HepG2 (cell line): ENCODE data around the gene CCRL2. TPM values are rescaled to one million over a fixed set of nuclear protein-coding genes. Genes with fewer than 3 reads are reported as not detected.

ENCODE experiments used
- ATAC-seq: fragments of 200-7000 bp; cut with Tn5 transposase; 3 replicates; pipeline ENCODE4 v1.9.1; 2020; ENCODE audit warnings: mild to moderate bottlenecking, moderate library complexity
- BruUV-seq: library from RNA; stranded (reverse); fragments of 400-500 nt; replicated peaks from 2 replicates; lab custom pipeline; 2021; lab: Mats Ljungman, UMichigan
- CTCF ChIA-PET: fragments of 300-600 bp; formaldehyde crosslinking; extraction: SDS; loops from one replicate; lab custom pipeline; 2021; ENCODE audit warnings: low total read pairs, inconsistent platforms, low intra/inter-chr PET ratio; lab: Yijun Ruan, JAX
- POLR2A ChIA-PET: fragments of 350-600 bp; sonication (Branson Sonifier 250); formaldehyde crosslinking; loops from one replicate; lab custom pipeline; 2020; ENCODE audit warnings: antibody characterized with exemption, inconsistent platforms; lab: Yijun Ruan, JAX
- DNase-seq: peaks from one replicate; pipeline ENCODE4 v3.0.0-alpha.2; 2015; ENCODE audit warnings: low spot score
- FAIRE-seq: peaks from 3 replicates; lab custom pipeline; 2011; peaks lifted over from hg19 to GRCh38; lab: Jason Lieb, UNC
- H2AFZ ChIP-seq: one replicate; pipeline ENCODE4 v1.6.1; 2011; ENCODE audit warnings: low read length, inconsistent platforms
- H3K27ac ChIP-seq: fragments of 300-600 bp; 3 replicates; pipeline ENCODE4 v1.8.0; 2011; ENCODE audit warnings: mixed run types, mild to moderate bottlenecking, mixed read lengths, low read length, inconsistent platforms; ENCODE audit not compliant: insufficient read depth; ENCODE audit errors: extremely low read length
- H3K27me3 ChIP-seq, 2 experiments: fragments of 200-600 bp in 1 of 2; 2 replicates in 1 of 2; 3 replicates in 1 of 2; pipeline versions ENCODE4 v1.6.0 to v1.8.0; 2011; ENCODE audit warnings: low read length in 2 of 2, mild to moderate bottlenecking in 2 of 2, moderate library complexity in 2 of 2, inconsistent platforms in 1 of 2; ENCODE audit not compliant: insufficient read depth in 2 of 2, control insufficient read depth in 1 of 2
- H3K36me3 ChIP-seq, 2 experiments: fragments of 200-600 bp in 1 of 2; replicated peaks in 1 of 2; 2 replicates in 1 of 2; 3 replicates in 1 of 2; pipeline versions ENCODE4 v1.5.1 to v1.8.0; 2011; ENCODE audit warnings: low read length in 2 of 2, inconsistent platforms in 1 of 2; ENCODE audit not compliant: insufficient read depth in 2 of 2, control insufficient read depth in 1 of 2
- H3K4me1 ChIP-seq: 2 replicates; pipeline ENCODE4 v1.5.1; 2012; ENCODE audit warnings: low read length, inconsistent platforms; ENCODE audit not compliant: insufficient read depth
- H3K4me2 ChIP-seq: 2 replicates; pipeline ENCODE4 v1.6.0; 2011; ENCODE audit warnings: low read depth, low read length, inconsistent platforms
- H3K4me3 ChIP-seq, 3 experiments: fragments of 200-600 bp in 1 of 3; sonication (generic), shearing (Covaris generic) in 1 of 3; replicated peaks in 1 of 3; 2 replicates each; pipeline ENCODE4 v1.5.1; 2011 to 2016; ENCODE audit warnings: low read length in 3 of 3, inconsistent platforms in 2 of 3, low read depth in 2 of 3, mild to moderate bottlenecking in 2 of 3, control low read depth in 1 of 3, mixed read lengths in 1 of 3; ENCODE audit not compliant: insufficient read depth in 1 of 3
- H3K79me2 ChIP-seq: one replicate; pipeline ENCODE4 v1.6.1; 2011; ENCODE audit warnings: low read length, inconsistent platforms; ENCODE audit not compliant: insufficient read depth
- H3K9ac ChIP-seq: 2 replicates; pipeline ENCODE4 v1.6.0; 2011; ENCODE audit warnings: mild to moderate bottlenecking, low read depth, low read length, inconsistent platforms; ENCODE audit not compliant: insufficient read depth
- H3K9me3 ChIP-seq: 2 replicates; pipeline ENCODE4 v1.5.1; 2012; ENCODE audit warnings: mild to moderate bottlenecking, low read length
- H4K20me1 ChIP-seq: 2 replicates; pipeline ENCODE4 v1.6.0; 2011; ENCODE audit warnings: inconsistent platforms, mild to moderate bottlenecking, low read length, moderate library complexity; ENCODE audit not compliant: insufficient read depth
- CBX2 ChIP-seq, 2 experiments: fragments of 200-600 bp in 1 of 2; sonication (generic); formaldehyde crosslinking in 1 of 2; IDR thresholded peaks; 2 replicates each; pipeline versions ENCODE4 v1.7.0 to v1.8.1; 2018 to 2022; ENCODE audit warnings: low read depth in 2 of 2, low read length in 1 of 2, mild to moderate bottlenecking in 1 of 2, missing genetic modification reagents in 1 of 2
- DPF2 ChIP-seq: sonication (generic); formaldehyde crosslinking; IDR thresholded peaks from 2 replicates; pipeline ENCODE4 v1.4.0; 2020; ENCODE audit warnings: mild to moderate bottlenecking, low read depth, missing genetic modification reagents, borderline replicate concordance
- FLYWCH1 ChIP-seq: sonication (generic); formaldehyde crosslinking; IDR thresholded peaks from 2 replicates; pipeline ENCODE4 v1.8.1; 2023; ENCODE audit warnings: mild to moderate bottlenecking, missing genetic modification reagents
- SMC3 ChIP-seq: IDR thresholded peaks from 2 replicates; pipeline ENCODE4 v1.6.1; 2011; ENCODE audit warnings: low read length, improper control_type of control experiment
- STAG1 ChIP-seq: sonication (generic); formaldehyde crosslinking; IDR thresholded peaks from 2 replicates; pipeline ENCODE4 v1.4.0; 2020; ENCODE audit warnings: missing genetic modification reagents
- TEAD3 ChIP-seq: optimal IDR thresholded peaks from 2 replicates; pipeline ENCODE3; 2016; ENCODE audit warnings: borderline replicate concordance
- XBP1 ChIP-seq: sonication (generic); formaldehyde crosslinking; IDR thresholded peaks from 2 replicates; pipeline ENCODE4 v1.5.0; 2020; ENCODE audit warnings: missing genetic modification reagents
- ZBTB21 ChIP-seq: sonication (generic); formaldehyde crosslinking; IDR thresholded peaks from 2 replicates; pipeline ENCODE4 v1.4.0; 2020; ENCODE audit warnings: missing genetic modification reagents
- ZFP36L2 ChIP-seq: sonication (generic); formaldehyde crosslinking; IDR thresholded peaks from 2 replicates; pipeline ENCODE4 v1.4.0; 2020; ENCODE audit warnings: missing genetic modification reagents
- ZNF354B ChIP-seq: sonication (generic); formaldehyde crosslinking; IDR thresholded peaks from 2 replicates; pipeline ENCODE4 v1.8.0; 2022; ENCODE audit warnings: mild to moderate bottlenecking, missing genetic modification reagents
- ZNF780A ChIP-seq: sonication (generic); formaldehyde crosslinking; IDR thresholded peaks from 2 replicates; pipeline ENCODE4 v1.8.0; 2022; ENCODE audit warnings: mild to moderate bottlenecking, missing genetic modification reagents, moderate library complexity
- ZNF879 ChIP-seq: sonication (generic); formaldehyde crosslinking; IDR thresholded peaks from 2 replicates; pipeline ENCODE4 v1.8.1; 2023; ENCODE audit warnings: missing genetic modification reagents
- WGBS: methylation state at CpG from one replicate; pipeline ENCODE4 v1.1.6; 2017; ENCODE audit warnings: low lambda C conversion rate; 5-methylcytosine and 5-hydroxymethylcytosine counted together
- in situ Hi-C: cut with HindIII; loops from 2 replicates; pipeline ENCODE4 v1.10.0; 2017; ENCODE audit warnings: low pct_unique_long_range_greater_than_20kb; ENCODE audit not compliant: extremely low pct_ligation_motif_present
- intact Hi-C: fragments of 100-400 bp; cut with micrococcal nuclease; formaldehyde crosslinking; loops from one replicate; pipeline ENCODE4 v1.10.0; 2022; ENCODE audit not compliant: unreplicated experiment
- polyA plus RNA-seq, 8 experiments: library from polyadenylated mRNA; depleted of rRNA in 3 of 8; stranded (reverse) in 7 of 8; unstranded in 1 of 8; fragments of >200 nt; fragmentation: Illumina TruSeq in 4 of 8; extraction: Trizol in 4 of 8; gene quantifications; 2 replicates each; pipeline versions ENCODE4 v1.2.1 to v1.2.3, GENCODE V29; 2011 to 2016; ENCODE audit warnings: low read depth in 4 of 8, missing spikeins in 1 of 8, mixed read lengths in 1 of 8; ENCODE audit not compliant: insufficient read depth in 1 of 8
- total RNA-seq, 5 experiments: library from RNA; depleted of rRNA; stranded (reverse); fragments of >200 nt; fragmentation: Illumina TruSeq; extraction: Trizol; gene quantifications; 2 replicates each; pipeline ENCODE4 v1.2.3, GENCODE V29; 2016; ENCODE audit warnings: low read depth in 1 of 5
- TF ChIP-seq, protein P1 (sequence below): sonication (generic); formaldehyde crosslinking; IDR thresholded peaks from 2 replicates; pipeline ENCODE4 v1.4.0; 2020; ENCODE audit warnings: missing genetic modification reagents
- TF ChIP-seq, protein P2 (sequence below): sonication (generic); formaldehyde crosslinking; IDR thresholded peaks from 2 replicates; pipeline ENCODE4 v1.4.0; 2020; ENCODE audit warnings: mild to moderate bottlenecking, missing genetic modification reagents
- TF ChIP-seq, protein P3 (sequence below): sonication (generic); formaldehyde crosslinking; IDR thresholded peaks from 2 replicates; pipeline ENCODE4 v1.5.0; 2020; ENCODE audit warnings: mild to moderate bottlenecking, missing genetic modification reagents, moderate library complexity
- TF ChIP-seq, protein P4 (sequence below): sonication (generic); formaldehyde crosslinking; conservative IDR thresholded peaks from 2 replicates; pipeline ENCODE4 v1.4.0; 2020; ENCODE audit warnings: missing genetic modification reagents
- TF ChIP-seq, protein P5 (sequence below): sonication (generic); formaldehyde crosslinking; IDR thresholded peaks from 2 replicates; pipeline ENCODE4 v1.8.0; 2022; ENCODE audit warnings: missing genetic modification reagents, mild to moderate bottlenecking, borderline replicate concordance
- TF ChIP-seq, protein P6 (sequence below): IDR thresholded peaks from 2 replicates; pipeline ENCODE4 v1.6.1; 2018; ENCODE audit warnings: missing genetic modification reagents

CCRL2 gene
- total and polyA plus RNA-seq, 2 of the 13 experiments (the other 11 are each of a cell fraction or from before 2014, with no cell fraction given), result not detected

DNA sequence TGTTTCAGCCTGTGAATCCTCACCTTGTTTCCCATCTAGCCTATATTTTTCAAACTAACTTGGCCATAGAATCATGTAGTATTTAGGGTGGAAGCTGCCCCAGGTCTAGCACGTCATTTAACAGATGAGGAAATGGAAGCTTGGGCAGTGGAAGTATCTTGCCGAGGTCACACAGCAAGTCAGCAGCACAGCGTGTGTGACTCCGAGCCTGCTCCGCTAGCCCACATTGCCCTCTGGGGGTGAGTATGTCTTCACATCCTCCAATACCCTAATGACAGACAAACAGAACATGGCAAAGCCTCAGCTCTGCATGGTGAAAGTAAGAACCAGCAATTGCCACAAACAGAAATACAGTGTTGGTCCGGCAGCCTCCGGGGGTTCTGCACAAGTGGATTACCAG lies 38.5 kb upstream of the CCRL2 start:
- no peak overlapping the region; the same call in 1 of the 2 replicates for H3K4me2 ChIP-seq
- FAIRE-seq, result no peak
- peak; percentile 96 for ATAC-seq
- 12% methylated on average over 7 of the region's 7 CpGs for WGBS
- H4K20me1 ChIP-seq, result no peaks in the 10 kb centered on the region
- no TSS peak for BruUV-seq
- no peak overlapping the region for H3K4me3 ChIP-seq
- no peaks in the 10 kb centered on the region for H3K36me3 ChIP-seq
- no peak for DNase-seq
- no peak overlapping the region for H2AFZ ChIP-seq
- intact Hi-C loops, result no loop called here
- H3K27me3 ChIP-seq, result peaks cover 0 to 8% of the 10 kb centered on the region in 2 experiments; a peak in 2 of 5 replicates
- no peaks in the 10 kb centered on the region for H3K79me2 ChIP-seq
- H3K4me1 ChIP-seq, result peaks cover 13% of the 10 kb centered on the region
- no peak overlapping the region for H3K27ac ChIP-seq
- in situ Hi-C loops, result no loop called here
- H3K9ac ChIP-seq, result no peak overlapping the region
- CTCF ChIA-PET, result interaction anchor here (0.6 kb wide), 1 partner anchor 74 kb away, joined by 3 read pairs; no protein-coding TSS in a partner anchor
- no peaks in the 10 kb centered on the region for H3K9me3 ChIP-seq
- POLR2A ChIA-PET, result no interaction called here
- TF ChIP-seq, protein P1, sequence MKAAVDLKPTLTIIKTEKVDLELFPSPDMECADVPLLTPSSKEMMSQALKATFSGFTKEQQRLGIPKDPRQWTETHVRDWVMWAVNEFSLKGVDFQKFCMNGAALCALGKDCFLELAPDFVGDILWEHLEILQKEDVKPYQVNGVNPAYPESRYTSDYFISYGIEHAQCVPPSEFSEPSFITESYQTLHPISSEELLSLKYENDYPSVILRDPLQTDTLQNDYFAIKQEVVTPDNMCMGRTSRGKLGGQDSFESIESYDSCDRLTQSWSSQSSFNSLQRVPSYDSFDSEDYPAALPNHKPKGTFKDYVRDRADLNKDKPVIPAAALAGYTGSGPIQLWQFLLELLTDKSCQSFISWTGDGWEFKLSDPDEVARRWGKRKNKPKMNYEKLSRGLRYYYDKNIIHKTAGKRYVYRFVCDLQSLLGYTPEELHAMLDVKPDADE (CRISPR knock-in tag), result no peak
- TF ChIP-seq, protein P2, sequence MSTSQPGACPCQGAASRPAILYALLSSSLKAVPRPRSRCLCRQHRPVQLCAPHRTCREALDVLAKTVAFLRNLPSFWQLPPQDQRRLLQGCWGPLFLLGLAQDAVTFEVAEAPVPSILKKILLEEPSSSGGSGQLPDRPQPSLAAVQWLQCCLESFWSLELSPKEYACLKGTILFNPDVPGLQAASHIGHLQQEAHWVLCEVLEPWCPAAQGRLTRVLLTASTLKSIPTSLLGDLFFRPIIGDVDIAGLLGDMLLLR (CRISPR knock-in tag), result no peak
- TF ChIP-seq TEAD3 (peak; percentile 49), SMC3 (peak; percentile 9; the same call in 1 of the 2 replicates), ZNF354B (CRISPR knock-in tag) (no peak), ZFP36L2 (CRISPR knock-in tag) (no peak), XBP1 (no peak), CBX2 (IDR thresholded peaks at IDR 0.05; ENCODE audit: low read depth, low read length) (no peak), CBX2 (CRISPR knock-in tag; IDR thresholded peaks at IDR 0.05; ENCODE audit: low read depth) (no peak), STAG1 (CRISPR knock-in tag) (peak; percentile 61), ZNF879 (CRISPR knock-in tag) (no peak), FLYWCH1 (CRISPR knock-in tag) (no peak), ZBTB21 (CRISPR knock-in tag) (no peak), DPF2 (no peak), ZNF780A (CRISPR knock-in tag) (no peak)
- TF ChIP-seq, protein P3, sequence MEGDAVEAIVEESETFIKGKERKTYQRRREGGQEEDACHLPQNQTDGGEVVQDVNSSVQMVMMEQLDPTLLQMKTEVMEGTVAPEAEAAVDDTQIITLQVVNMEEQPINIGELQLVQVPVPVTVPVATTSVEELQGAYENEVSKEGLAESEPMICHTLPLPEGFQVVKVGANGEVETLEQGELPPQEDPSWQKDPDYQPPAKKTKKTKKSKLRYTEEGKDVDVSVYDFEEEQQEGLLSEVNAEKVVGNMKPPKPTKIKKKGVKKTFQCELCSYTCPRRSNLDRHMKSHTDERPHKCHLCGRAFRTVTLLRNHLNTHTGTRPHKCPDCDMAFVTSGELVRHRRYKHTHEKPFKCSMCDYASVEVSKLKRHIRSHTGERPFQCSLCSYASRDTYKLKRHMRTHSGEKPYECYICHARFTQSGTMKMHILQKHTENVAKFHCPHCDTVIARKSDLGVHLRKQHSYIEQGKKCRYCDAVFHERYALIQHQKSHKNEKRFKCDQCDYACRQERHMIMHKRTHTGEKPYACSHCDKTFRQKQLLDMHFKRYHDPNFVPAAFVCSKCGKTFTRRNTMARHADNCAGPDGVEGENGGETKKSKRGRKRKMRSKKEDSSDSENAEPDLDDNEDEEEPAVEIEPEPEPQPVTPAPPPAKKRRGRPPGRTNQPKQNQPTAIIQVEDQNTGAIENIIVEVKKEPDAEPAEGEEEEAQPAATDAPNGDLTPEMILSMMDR (CRISPR knock-in tag), result peak; percentile 58
- TF ChIP-seq, protein P4, sequence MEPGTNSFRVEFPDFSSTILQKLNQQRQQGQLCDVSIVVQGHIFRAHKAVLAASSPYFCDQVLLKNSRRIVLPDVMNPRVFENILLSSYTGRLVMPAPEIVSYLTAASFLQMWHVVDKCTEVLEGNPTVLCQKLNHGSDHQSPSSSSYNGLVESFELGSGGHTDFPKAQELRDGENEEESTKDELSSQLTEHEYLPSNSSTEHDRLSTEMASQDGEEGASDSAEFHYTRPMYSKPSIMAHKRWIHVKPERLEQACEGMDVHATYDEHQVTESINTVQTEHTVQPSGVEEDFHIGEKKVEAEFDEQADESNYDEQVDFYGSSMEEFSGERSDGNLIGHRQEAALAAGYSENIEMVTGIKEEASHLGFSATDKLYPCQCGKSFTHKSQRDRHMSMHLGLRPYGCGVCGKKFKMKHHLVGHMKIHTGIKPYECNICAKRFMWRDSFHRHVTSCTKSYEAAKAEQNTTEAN, result no peak
- TF ChIP-seq, protein P5, sequence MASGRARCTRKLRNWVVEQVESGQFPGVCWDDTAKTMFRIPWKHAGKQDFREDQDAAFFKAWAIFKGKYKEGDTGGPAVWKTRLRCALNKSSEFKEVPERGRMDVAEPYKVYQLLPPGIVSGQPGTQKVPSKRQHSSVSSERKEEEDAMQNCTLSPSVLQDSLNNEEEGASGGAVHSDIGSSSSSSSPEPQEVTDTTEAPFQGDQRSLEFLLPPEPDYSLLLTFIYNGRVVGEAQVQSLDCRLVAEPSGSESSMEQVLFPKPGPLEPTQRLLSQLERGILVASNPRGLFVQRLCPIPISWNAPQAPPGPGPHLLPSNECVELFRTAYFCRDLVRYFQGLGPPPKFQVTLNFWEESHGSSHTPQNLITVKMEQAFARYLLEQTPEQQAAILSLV (CRISPR knock-in tag), result no peak
- TF ChIP-seq, protein P6, sequence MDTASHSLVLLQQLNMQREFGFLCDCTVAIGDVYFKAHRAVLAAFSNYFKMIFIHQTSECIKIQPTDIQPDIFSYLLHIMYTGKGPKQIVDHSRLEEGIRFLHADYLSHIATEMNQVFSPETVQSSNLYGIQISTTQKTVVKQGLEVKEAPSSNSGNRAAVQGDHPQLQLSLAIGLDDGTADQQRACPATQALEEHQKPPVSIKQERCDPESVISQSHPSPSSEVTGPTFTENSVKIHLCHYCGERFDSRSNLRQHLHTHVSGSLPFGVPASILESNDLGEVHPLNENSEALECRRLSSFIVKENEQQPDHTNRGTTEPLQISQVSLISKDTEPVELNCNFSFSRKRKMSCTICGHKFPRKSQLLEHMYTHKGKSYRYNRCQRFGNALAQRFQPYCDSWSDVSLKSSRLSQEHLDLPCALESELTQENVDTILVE (CRISPR knock-in tag), result no peak
